NCI-H446 treated with DMSO at 0.1 percent for 48 hours (cell line): Measurements from ENCODE around the gene FA2H.

Experiments
- DNase-seq: peaks from one replicate; lab custom pipeline; 2025; lab: John Stamatoyannopoulos, UW

FA2H gene

DNA sequence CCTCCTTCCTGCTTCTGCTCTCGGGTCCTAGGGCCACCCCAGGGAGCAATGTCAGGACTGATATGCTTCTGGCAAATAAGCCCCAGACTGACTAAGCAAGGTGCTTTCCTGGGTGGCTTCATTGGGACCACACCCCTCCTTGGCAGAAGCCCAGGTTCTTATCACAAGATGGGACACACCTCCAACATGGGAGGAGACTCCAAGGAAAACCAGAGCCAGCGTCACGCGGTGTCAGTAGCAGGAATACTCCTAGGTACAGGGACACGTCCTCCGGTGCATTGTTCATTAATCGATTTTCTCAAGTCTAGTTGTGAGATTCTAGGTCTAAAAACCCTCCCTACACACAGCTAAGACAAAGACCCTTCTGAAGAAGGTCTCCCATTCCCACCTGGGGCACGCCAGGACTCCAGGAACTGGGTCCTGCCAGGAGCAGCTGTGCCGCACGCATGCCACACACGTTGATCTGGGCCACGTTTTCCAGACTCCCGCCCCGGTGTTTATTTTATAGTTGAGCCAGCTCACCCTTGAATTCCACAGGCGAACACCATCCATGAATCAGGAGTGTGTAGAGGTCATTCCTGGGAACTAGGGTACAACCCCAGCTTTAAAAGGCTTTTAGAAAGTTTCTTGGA is 30.8 kb downstream of the FA2H start:
- DNase-seq: no peak

DNA sequence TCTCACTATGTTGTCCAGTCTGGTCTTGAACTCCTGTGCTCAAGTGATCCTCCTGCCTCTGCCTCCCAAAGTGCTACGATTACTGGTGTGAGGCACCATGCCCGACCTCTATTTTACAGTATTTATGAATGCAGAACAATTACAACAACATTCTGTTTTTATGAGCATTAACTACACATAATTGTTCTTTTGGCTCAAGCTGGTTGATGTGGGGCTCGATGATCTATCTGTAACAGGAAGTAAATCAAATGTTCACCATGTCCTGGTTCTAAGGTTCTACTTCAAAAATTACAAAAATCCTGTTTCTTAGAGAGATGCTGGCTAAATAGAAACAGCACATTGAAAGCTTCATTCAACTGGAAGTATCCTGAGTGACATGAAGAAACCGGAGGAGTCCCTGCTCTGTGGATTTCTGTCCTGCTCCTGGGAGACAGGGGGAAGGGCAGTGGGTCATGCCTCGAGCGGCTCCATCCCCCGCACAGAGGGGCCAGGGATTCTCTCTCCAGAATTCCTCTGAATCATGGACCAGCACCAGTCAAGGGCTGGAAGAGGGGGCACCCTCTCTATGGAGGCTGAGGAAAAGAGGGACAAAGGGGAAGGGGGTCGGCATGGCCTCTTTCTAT is 31.5 kb downstream of the FA2H start:
- no peak for DNase-seq

DNA sequence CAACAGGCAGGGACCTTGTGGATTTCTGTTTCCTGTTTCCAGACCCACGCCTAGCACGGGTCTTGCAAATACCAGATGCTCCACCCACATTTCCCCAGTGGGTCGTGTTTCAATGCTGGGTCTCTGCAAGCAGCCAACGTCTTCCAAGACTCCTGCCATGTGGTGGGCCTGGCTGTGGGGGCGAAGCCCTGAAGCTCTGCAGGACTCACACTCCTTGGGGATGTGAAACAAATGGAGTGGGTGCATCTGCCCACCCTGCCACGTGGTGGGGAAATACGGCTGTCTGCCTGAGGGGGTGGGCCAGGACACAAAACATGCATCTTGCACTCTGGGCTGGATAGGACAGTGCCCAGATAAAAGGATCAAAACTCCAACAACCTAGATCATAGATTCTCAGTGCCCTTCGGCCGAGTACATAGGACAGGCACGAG is 32.6 kb downstream of the FA2H start:
- no peak for DNase-seq

DNA sequence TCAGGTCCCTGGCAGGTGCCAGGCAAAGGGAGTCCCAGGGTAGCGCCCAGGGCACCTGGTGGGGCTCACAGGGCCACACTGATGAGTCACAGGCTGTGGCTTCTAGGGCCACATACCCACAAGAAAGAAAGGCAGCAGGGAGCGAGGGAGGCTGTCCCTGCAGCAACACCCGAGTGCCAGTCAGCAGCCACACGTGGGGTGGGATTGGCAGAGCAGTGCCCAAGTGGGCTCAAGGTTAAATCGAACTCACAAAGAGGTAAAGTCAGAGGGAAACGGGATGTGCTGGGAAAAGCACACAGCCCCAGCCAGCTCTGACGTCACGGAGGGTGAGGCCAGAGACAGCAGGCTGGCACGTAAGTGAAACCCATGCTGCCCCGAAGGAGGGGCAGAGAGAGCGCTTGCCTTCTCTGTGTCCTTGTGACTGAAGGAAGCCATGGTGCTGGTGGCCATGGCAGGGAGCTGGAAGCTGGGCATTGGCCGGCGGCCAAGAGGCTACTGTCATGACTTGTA is 33.8 kb downstream of the FA2H start:
- no peak for DNase-seq

DNA sequence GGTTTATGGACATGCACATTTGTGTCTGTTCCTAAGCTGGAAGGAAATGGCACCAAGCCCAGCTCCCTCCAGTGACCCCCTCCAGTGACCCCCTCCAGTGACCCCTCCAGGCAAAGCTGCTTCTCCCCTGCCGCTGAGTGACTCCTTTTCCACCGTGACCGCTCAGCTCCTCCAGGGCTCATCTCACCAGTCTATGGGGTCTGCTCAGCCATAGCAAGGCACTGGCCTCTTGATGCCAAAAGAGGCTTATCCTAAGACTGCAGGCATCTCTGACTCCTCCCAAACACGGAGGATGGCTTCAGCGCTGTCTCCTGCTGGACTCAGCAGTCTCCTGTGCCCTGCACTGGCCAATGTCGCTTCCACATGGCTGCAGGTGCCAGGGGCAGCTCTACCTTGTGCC is 35.3 kb downstream of the FA2H start:
- no peak for DNase-seq

DNA sequence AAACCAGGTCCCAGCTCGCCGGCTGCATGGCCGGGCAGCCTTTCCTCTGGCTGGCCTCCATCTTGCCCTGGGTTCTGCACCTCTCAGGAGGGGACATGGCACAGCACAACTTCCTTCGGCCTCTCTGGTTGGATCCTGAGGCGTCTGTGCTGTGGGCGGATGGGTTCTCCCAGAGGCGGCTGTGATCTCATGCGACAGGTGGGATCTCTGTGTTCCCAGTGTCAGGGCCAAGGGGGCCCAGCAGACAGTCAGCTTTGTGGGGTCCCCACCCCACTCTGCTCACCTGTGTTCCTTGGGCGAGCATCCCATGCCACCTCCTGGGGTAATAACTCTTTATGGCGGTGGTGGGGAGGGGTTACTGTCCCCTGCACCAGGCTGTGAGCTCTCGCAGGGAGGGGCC is 35.8 kb downstream of the FA2H start:
- no peak for DNase-seq

DNA sequence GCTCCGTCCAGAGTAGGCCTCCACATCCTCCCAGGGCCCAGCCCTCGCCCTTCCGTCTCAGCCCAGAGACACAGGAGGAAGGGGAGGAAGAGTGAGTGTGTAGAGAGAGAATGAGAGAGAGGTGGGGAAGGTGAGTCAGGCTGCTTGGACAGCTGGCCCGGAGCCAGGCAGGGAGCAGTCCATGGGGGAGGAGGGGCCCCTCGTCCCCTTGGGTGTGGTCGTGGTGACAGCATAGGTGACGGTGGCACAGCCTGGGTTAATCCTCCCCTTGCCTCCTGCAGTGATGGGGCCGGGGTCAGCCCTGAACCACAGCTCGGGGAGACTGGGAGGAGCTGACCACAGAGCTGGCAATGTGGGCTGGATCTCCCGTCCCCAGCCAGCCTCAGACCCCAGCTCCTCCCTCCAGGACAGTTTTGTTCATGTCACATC is 36.5 kb downstream of the FA2H start:
- no peak for DNase-seq

DNA sequence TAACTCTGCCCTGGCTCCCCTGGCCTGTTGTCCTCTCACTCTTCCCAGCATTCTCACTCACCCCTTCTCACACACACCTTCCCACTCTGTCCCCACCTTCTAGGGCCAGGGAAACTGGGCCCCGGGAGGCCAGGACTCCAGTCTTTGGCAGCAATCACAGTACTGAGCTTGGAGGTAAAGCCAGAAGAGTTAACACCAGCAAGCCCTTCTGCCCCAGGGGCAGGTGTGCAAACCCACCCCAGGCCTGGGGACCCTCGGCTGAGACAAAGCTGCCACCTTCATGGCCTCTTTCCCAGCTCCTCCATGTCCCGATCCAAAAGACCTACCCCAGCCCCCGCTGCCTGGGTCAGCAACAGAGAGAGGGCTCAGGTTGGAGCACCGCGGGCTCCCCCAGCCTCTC is 37.1 kb downstream of the FA2H start:
- DNase-seq: no peak

DNA sequence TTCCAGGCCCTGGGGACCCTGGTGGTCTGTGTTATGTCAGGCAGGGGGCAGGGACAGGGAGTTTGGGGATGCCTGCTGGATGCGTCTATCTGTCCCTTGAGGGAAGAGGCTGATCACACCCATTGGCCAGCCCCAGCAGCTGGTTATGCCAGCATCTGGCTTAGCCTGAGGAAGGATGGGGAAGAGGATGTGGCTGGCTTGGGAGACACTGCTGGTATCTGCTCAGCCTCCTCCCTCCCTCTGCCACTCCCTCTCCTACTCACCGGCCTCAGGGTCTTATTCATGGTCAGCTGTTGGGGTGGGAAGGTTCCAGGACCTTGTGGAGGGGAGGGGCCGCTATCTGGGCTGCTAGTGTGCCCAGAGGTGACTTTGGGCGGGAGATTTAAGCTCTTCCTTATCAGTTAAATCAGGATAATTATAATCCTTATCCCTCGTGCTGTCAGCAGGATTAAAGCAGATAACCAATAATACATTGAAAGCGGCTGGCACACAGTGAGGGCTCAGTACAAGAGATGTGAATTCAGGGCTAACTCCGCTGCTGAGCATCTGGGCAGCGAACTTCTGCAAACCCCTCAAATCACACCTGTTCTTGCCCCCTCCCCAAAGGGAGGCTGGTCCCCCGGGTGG is 38.0 kb downstream of the FA2H start:
- no peak for DNase-seq

DNA sequence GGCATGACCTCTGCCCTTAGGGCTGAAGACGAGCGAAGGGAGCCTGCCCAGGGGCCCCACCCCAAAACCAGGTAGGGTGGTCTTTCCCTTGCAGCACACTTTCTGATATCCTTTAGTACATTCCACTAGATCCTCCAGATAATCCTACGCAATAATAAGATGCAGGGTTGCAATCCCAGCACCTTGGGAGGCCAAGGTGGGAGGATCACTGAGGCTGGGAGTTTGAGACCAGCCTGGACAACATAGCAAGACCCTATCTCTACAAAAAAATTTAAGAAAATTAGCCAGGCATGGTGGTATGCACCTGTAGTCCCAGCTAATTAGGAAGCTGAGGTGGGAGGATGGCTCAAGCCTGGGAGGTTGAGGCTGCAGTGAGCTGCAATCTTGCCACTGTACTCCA is 39.1 kb downstream of the FA2H start:
- no peak for DNase-seq

DNA sequence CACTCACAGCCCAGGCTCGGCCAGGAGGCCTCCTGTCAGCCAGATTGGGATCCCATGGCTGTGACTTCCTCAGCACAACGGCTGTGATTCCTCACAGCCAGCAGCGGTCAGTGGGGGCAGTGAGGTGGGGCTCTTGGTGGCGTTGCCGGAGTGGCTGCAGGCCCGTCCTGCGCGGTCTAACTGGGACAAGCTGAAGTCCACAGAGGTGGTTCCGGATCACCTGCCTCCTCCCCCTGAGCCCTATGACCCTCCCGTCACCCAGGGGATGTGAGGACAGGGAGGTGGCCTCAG is 39.5 kb downstream of the FA2H start:
- no peak for DNase-seq

DNA sequence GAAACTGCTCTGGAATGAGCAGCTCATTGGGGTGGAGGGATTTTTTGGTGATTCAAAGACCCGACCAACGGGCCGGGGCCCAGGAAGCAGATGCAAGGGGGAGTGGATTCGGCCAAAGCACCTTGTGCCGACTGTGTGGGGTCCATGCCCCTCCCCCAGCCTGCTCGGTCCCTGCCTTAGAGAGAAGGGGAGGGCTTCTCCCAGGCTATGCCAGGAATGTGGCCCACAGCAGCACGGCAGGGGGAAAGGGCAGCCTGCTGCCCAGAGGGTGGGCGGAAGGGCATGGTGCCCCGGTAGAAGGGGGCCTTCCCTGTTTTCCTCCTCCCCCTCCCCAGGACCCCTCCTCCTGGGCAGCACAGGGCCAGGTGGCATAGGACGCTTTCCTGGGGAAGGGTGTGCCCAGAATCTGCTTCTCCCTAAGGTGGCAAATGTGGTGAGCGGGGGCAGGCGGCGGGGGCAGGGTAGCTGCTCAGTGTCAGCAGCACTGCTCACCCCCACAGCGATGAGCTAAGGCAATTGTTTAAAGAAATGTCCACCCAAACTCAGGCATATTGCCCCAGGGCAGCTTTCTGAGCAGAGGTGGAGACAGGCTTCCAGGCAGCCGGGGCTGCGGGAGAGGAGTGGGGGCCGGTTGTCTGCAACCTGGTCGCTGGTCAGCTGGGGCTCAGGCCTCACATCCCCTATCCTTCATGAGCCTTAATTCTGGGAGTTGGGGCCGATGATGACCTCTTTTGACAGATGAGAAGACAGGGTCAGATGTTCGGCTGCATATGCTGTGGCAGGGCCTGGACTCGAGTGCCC is 40.1 kb downstream of the FA2H start:
- DNase-seq: no peak

DNA sequence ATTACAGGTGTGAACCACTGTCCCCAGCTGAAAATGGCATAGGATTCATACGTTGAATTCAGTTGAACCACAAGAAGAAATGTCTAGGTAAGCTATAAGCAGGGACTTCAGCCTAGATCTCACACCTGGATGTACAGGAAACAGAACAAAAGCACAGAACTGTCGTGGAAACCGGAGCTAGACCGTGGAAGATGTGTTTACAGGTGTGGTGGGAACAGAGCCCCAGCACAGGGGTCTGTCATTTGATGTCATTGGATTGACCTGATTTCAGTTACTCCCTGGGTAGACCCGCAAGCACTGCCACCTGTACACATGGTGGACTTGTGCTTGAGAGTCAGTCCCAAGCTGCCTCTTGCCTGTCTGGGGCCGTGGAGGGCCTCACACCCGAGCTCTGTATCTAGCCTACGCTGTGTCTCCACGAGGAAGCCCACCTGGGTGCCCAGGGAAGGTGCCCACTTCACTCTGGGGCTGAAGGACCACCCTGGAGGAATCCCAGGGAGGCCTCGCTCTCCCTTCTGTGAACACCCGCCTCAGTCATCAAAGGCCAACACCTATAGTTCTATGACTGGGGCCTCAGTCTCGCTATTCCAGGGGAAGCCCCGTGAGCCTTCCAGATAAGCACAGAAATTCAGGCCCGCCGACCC is 41.8 kb downstream of the FA2H start:
- no peak for DNase-seq

DNA sequence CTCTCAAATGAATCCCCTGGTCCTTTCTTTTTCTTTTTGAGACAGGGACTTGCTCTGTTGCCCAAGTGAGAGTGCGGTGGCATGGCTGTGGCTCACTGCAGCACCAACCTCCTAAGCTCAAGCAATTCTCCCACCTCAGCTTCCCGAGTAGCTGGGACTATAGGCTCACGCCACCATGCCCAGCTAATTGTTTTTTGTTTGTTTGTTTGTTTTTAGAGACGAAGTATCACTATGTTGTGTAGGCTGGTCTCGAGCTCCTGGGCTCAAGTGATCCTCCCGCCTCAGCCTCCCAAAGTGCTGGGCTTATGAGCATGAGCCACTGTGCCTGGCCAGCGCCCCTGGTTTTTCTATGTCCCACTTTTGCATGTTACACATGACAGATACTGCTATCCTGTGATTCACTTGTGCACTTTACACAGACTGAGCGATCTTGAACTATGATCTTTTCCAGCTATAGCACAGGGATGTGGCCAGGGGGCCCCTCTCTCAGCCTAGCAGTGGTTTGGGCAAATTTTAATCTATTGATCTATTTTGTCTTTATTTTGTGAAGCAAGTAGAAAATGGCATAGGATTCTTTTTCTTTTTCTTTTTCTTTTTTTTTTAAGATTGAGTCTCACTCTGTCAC is 42.7 kb downstream of the FA2H start:
- DNase-seq: no peak

DNA sequence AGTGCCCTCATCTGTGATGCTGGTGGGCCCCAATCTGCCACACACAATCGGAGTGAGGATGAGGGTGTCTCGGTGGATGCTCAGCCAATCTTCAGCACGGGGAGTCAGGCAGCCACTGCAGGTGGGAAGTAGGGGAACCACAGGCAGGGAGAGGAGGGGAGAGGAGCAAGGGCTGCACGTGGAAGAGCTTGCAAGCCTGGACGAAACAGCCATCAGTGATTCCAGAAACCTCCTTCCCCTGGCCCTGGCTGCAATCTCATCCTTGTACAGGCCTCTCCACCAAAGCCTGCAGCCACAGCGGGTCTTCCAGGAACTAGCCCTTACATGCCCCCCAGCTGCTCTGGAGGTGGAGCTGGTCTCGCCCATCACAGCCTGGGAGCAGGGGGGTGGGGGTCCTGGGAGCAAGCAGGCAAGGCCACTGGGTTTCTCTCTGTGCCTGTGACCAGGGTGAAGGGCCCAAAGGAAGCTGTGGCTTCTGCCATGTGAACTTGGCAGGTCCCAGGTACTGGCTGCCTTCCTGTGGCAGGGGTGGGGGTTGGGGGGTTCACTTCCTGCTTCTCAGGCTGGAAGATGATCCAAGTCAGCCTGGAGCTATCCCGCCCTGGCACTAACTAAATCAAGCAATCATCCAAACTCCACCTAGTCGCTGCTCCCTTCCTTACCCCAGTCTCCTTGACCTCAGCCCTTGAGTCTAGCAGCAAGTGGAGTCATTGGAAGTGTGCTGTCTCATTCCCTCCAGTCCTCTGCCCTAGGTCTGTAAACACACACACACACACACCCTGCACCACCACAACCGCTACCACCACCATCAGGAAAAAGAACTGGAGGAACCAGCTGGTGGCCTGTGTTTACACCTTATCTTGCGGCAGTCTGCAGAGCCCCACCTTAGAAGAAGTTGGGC is 44.6 kb downstream of the FA2H start:
- DNase-seq: no peak

DNA sequence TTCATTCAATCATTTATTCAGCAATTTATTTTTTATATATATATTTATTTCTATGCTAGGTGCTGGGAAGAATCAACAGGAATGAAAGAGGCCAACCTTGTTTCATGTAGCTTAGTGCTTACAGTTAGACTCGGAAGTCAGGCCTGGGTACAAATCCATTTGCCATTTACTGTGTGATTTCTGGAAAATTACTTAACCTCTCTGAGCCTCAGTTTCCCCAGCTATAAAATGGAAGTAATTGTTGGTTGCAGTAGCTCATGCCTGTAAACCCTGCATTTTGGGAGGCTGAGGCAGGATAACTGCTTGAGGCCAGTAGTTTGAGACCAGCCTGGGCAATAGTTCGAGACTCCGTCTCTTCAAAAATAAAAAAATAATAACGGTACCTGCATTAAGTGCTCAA is 46.7 kb downstream of the FA2H start:
- no peak for DNase-seq

DNA sequence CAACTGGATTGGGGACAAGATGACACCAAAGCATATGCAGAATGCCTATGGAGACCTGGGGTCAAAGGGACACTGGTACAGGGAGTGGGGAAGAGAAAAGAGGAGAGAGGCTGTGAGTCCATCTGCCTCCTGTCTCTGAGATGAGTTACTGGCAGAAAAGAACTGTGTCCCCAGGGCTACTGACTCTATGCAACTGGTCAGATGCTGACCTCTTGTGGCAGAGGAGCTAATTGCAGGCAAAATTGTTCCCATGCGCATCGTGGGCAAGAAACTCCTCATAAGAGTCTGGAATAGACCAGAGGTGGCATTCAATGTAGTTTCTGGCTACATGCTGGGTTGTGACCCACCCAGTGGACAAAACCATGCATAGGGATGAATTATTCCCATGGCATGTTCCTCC is 47.9 kb downstream of the FA2H start:
- DNase-seq: no peak

DNA sequence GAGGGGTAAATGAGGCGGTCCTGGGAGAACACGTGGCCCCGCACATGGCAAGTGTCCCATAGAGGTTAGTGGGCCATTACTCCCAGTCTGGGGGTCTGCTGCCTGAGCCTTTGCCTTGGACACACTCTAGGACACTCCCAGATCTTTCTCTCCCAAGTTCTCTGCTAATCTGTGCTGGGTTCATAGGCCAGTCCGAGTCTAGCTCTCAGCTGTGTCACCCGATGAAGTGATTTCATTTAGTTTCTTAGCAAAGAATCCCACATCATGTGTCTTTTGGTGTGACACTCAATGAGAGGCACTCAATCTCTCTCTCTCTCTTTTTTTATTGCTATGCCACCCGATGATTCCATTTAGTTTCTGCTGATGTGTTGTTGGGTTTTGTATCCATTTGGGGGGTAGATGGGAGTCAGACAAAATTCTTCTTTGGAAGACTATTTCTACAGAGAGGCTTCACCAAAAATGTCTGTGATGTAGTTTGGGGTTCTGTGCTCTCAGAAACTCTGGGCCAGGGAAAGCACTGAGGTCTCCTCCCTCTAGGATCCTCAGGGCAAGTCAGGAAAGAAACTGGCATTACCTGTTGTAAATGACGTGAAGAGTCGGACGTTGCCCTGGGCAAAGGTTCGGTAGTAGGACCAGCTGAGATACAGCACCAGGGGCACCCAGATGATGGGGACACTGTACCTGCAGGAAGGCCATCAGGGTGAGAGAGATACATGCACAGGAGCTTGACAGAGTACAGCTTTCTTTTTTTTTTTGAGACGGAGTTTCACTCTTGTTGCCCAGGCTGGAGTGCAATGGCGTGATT is 48.8 kb downstream of the FA2H start:
- DNase-seq: no peak

DNA sequence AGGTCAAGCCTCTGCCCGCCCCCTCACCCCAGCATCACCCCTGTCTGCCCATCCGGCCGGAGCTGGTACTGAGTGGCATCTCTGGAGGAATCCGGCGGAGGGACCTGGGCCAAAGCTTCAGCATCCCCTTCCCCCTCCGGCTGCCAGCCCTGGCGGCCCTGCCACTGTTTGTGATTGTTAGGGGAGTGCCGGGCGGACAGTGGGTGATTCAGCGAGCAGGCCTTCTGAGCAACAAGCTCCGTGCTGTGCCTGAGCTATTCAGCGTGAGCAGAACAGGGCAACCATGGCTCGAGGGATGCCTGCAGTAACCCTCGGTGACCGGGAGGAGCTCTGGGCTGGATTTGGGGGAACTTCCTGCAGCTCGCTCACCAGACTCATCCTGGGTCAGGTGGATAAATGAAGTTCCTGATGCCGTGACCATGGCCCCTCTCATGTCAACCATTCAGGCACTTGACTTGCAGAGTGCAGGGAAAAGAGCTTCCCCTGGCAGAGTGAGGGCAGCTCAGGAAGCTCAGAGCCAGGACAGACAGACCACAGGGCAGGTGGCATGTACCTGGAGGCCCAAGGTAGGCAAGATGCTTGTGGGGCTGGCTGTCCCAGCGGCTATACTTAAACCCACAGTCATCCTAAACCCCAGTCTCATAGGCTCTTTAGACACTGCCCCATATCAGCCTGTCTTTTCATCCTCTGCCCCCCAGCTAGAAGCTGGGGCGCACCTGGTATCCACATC is 49.6 kb downstream of the FA2H start:
- no peak for DNase-seq
